ENCODE results near the gene GSTM1.
"Not testable (repeated sequence)": the region's sequence is repeated elsewhere in the genome, so short reads cannot be mapped to it uniquely, and the experiment has no call there.

- not testable (repeated sequence) for TF ChIP-seq CTCF, POLR2A (IDR thresholded peaks at IDR 0.05)
Observed at GRCh38 chr1:109697861-109698260, 10.2 kb downstream of the GSTM1 start.

Measured in Peyer's patch (tissue), 4 donors.